Measurements from ENCODE around the gene CORIN.

The CORIN gene

DNA sequence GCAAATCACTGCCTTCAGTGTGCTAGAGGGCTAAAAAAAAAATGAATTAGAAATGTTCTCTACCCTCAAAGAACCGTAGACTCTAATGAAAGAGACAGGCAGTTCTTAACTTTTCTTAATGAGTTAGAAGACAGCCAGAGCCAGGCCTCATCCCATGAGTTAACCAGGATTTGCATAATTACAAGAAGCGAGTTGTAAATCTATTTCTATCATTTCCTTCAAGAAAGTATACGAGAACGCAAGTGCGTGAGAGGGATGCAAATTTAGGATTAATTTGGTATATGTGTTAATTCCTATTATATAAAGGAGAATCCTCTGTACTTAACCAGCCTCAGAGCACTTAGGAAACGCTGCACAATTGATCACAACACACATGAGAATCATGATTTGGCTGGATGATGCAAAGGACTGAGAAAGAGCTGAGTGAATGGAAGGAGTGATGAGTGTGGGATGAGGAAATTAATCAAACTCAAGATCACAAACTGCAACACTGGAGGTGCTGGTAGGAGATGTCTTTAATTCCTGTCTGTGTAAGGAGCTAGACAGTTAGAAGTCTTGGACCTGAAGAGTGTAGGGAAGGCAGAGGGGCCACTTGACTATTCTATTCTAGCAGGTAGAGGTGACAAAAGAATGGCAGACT lies 195.6 kb downstream of the CORIN start:
- no peak for DNase-seq (ENCODE audit: low read depth)

DNA sequence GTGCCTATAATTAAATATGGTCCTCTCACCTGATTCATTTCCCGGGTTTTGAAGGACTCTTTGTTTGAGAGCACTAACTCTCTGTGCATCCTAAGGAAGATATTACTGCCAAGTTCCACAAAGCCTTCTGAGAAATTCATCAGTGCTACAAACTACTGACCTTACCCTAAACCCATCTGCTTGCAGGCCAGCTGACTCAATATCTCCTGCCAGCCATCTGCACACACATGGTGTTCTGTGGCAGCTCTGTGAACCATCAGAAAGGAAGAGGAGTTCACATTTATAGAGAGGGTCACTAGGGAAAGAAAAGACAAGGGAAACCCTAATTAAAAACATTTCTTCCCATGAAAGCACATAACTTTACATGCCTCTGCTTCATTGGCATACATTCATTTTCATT lies 196.1 kb downstream of the CORIN start:
- DNase-seq (ENCODE audit: low read depth): no peak

DNA sequence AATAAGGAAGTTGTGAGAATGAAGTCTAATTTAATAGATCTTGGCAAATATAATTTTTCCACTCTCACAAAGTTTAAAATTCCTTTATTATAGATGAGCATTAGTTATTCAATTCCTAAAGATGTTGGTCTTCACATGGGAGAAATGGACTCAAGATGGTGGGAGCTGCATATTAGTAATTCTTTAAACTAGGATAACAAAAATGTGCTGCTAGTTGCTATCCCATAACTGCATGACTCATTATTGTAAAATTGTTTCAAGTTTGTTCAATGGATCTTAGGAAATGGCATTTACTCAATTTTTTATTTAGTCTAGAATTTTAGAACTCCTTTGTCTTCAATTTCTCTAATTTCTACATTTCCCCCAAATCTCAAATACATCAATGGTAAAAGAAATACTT lies 197.0 kb downstream of the CORIN start:
- DNase-seq (ENCODE audit: low read depth): no peak

DNA sequence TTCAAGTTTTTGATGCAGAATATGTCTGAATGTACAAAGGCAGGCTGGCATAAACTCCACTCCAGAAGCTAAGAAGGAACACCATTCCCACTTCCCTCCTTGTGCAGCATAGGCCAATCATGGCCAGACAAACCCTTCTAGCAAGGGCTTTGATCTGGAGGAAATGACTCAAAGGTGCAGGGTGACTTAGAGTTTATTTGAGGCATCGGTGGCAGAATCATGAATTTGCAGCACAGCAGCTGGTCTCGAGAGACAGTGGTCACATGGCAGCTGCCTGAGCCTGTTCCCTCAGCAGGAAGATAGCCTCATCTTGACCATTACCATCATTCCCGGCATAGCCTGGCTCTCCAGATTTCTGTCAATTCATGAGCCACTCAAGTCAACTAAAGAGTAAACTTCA lies 198.3 kb downstream of the CORIN start:
- no peak for DNase-seq (ENCODE audit: low read depth)

DNA sequence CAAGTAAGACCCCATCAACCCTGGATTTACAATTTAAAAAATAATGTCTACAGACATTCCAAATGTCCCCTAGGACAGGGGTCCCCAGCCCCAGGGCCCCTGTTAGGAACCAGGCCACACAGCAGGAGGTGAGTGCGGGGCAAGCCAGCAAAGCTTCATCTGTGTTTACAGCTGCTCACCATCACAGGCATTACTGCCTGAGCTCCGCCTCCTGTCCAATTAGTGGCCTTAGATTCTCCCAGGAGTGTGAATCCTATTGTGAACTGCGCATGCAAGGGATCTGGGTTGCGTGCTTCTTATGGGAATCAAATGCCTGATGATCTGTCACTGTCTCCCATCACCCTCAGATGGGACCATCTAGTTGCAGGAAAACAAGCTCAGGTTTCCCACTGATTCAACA lies 206.7 kb downstream of the CORIN start:
- no peak for DNase-seq (ENCODE audit: low read depth)

DNA sequence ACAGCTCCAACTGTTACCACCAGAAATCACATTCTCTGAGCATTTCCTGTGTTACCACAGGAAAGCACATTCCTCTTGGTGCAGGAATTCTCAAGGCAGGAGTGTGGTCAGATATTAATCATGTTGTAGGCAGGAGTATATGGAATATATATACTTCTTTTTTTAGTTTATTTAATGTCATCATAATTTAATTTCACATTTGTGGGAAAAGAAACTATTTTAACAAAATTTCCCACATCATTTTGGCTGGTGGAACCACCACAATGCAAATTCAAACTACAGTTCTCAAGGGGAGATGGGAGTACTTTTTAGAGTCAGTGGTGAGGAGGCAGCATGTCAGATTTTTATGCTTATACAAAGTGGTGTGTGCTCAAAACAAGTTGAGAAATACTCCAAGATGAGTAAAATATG lies 213.8 kb downstream of the CORIN start:
- DNase-seq (ENCODE audit: low read depth): no peak

DNA sequence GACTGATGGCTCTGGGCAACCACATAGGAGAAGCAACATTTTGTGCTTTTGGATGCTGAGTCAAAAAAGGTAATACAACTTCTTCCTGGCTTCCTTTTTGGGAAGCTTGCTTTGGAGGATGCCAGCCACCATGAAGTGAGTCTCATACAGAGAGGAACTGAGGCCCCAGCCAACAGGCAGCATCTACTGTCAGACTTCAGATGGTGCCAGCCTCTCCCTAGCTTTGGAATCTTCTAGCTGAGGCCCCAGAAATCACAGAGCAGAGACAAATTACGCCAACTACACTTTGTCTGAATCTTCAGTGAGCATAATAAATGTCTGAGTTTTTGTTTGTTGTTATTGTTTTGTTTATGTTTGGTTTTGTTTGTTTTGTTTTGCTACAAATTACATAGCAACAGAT lies 216.7 kb downstream of the CORIN start:
- DNase-seq (ENCODE audit: low read depth): no peak

DNA sequence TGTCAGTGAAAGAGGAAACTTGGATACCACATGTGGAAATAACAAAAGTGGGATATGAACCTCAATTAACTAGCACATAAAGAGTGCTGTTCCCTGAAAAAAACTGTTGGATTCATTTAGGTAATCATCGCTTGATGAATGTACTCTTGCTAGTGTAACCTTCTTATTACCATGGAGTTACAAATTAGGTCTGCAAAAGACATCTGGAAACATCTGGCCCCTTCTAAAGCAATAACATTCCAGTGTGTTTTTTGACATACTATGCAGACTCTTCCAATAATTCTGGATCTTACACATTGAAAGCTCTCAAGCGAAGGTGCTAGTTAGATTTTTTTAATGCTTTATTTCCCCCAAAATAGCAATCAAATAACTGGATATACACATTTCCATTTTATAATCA lies 218.2 kb downstream of the CORIN start:
- DNase-seq (ENCODE audit: low read depth): no peak

DNA sequence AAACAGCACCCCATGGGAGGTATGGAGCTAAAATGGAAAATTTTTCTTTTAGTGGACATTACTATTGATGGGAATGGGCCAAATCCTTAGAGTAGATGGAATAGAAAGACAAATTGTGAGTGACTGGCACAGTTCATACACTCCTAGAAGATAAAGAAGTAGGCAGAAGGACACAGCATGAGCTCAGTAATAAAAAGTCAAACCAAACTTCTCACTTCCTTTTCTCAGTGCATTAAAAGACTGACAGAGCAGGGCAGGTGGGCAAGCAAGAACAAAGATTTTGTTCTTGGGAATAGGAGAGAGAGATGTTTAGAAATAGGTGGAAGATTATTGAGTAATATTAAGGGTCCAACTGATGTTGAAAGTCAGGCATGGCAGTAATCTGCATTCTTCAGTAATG lies 220.3 kb downstream of the CORIN start:
- DNase-seq (ENCODE audit: low read depth): no peak

DNA sequence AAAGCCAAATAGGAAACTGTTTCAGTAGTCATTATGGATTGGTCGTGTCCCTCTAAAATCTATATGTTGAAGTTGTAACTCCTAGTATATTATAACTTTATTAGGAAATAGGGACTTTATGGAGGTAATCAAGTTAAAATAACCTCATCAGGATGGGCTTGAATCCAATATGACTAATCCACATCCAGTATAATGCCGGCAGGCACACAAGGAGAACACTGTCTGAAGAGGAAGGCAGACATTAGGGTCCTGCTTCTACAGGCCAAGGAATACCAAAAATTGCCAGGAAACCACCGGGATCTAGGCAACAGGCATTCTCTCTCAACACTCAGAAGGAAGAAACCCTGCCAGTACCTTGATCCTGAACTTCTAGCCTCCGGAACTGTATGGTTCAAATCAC lies 222.5 kb downstream of the CORIN start:
- DNase-seq (ENCODE audit: low read depth): no peak

DNA sequence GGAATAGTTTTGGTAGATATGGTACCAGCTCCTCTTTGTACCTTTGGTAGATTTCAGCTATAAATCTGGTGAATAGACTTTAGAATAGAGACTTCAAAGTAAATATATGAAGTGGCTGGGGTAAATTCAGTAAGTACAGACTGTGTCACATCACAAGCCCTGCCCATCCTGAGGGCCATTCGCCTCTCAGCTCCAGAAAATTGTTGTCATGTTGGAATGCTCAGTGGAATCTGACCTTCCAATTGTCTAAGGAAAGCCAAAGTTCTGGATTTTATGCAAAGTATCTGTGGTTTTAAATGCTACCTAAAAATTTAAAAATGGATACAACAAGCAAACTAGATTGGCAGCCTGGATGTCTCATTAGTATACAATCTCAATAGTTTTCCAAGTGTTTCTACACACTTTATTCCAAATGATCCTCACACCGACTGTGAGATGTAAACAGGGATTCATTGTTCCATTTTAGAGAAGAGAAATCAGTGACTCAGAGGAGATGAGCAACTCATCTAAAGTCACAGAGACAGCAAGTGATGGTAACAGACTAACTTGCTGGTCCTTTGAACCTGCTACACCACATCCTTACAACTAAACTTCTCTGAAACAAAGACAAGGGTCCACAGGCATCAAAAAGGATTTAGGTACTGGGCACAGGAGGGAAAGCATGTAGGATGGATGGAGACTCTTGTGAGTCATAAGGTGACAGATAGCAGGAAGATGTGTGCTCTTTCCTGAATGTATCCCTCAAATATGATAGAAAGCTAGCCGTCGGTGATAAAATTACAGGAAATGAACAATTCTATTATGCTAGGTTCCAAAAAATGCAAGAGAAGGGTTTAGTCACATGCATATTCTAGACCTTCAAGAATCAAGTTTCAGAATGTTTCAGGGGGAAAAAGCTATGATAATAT lies 225.5 kb downstream of the CORIN start:
- no peak for DNase-seq (ENCODE audit: low read depth)

DNA sequence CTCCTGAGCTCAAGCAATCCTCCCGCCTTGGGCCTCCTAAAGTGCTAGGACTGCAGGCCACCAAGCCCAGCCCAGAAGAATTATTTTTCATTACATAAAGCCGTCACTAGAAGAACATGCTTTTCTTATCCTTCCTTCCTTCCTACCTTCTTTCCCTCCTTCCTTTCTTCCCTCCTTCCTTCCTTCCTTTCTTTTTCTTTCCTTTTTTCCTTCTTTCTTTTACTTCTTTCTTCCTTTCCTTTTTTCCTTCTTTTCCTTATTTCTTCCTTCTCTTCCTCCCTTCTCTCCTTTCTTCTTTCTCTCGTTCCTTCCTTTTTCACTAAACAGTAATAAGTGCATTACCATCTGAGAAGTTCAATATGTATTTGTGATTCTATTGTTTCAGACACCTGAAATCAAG lies 231.4 kb downstream of the CORIN start:
- DNase-seq (ENCODE audit: low read depth): no peak

DNA sequence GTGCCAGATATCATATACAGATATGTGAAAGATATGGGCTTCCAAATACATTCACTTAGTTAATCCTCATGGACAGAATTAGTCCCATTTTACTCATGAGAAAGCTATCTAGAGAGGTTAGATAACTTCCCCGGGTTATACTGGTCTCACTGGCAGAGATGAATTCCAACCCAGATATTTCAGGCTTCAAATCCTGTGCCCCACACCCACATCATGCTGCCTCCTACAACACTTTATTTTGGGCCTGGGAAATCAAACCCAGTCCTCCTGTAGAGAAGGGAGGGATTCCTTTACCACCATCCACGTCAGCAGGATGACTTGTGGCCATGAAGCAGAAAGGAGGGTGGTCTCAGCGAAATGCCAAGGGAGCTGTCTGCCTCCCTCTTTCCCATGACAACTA lies 239.0 kb downstream of the CORIN start:
- DNase-seq (ENCODE audit: low read depth): no peak

DNA sequence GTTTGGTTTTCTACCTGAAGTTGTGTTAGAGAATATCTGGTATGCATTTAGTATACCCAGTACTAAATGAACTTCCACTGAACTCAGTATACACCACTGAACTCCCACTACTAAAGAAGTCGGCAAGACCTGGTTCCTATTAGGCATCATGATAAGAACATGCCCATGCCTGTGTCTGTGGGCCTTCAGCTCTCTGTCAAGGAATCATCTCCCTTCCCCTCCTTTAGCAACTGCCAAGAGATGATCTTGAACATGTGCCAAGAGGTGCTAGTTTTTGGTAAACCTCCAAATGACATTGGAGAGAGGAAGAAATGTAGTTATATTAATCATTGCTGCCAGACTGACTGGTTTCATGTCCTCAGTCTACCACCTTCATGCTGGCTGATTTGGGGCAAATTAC lies 239.5 kb downstream of the CORIN start:
- DNase-seq (ENCODE audit: low read depth): no peak

DNA sequence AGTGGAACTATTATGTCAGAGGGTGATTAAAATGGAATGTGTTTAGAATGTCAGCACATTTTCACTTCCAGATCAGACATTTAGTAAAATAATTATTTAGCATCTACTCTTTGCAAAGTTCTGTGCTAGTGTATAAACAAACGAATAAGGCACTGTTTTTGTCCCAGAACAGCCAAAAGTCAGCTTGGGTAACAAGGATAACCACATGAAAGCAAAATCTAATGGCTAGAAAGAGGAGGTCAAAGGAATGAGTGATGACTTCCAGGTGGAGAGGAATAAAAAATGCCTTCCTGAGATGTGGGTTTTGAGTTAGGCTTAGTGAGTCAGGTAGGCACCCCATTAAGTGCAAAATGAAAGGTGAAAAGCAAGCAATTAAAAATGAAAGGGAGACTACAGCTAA lies 240.2 kb downstream of the CORIN start:
- no peak for DNase-seq (ENCODE audit: low read depth)

DNA sequence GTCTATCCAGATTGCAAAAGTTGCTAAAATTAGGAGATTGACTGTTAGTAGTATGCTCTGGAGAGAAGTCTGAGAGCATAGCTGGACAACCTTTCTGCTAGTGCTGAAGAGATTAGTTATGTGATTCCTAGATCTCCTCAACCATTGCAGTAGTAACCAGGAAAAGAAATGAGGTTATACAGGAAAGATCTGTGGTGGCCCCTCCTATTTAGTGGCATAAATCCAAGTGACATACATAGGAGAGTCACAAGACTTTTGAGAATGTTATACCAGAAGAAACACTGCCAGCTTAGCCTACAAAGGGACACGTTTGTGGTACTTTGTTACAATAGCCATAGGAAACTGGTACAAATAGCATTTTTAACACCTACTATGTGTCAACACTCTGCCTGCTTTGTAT lies 247.5 kb downstream of the CORIN start:
- no peak for DNase-seq (ENCODE audit: low read depth)

DNA sequence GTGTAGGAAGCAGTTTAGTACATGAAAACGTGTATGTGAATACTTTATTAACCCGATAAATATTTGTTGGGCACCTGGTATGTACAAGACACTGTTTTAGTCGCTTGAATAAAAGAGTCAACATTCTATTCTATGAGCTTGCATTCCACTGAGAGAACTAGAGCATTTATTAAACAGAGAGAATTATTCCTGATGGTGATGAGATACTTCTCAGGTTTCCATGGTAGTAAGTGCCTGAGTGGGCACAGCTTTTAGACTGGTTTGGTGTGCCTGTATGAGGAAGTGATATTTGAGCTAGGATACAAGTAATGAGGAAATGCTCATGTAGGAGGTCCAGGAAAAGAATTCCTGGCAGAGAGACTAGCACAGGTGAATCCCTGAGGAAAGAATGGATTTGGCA lies 258.6 kb downstream of the CORIN start:
- DNase-seq (ENCODE audit: low read depth): no peak

DNA sequence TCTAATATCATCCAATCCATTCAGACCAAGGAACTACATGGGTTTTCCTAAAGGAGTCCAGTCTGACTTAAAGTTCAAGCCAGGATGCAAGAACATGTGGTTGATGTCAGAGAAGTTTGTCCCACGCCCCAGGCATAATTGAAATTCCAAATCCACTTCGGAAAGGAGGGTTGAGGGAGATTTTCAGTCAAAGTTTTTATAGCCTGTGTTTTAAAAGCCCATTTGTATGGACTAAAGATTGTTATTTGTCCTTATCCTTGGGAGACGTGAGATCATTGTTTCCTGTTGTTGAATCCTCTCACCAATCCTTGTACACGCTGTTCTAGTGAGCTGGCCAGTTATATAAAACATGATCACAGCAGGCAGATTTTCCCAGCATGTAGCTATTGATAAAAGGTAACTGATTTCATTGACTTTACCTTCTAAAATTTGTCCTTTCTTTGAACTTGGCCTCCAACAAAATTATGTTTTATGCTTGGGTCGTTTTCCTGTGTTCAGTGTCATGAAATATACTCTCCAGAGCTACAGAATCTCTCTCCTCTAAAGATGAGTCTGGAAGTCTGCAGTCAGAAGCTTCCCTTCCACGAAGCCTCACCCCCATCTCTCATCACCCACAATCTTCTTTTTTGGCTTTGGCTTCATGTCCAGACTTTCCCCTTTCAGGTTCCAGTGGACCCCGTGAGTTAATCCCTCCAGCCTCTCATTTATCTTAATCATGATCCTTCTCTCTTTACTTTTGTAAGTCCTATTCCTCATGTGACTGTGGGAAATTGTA lies 259.9 kb downstream of the CORIN start:
- no peak for DNase-seq (ENCODE audit: low read depth)

DNA sequence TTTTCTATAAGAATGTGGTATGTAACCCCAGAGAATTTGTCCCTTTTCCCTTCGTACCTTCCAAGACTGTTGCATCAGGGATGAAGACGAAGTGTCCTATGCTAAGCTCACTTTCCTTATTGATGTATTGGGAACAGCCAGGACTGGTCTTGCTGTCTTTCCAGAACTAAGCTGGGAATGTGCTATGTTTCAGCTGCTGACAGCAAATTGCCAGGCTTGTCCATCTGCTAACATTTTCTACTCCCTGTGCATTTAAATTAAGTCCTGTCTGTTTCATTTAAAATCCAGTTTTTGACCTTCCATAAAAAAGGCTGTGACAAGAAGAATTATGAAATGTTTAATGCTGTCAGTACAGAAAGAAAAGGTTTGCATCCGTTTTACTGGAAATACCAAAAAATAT lies 264.9 kb downstream of the CORIN start:
- no peak for DNase-seq (ENCODE audit: low read depth)

DNA sequence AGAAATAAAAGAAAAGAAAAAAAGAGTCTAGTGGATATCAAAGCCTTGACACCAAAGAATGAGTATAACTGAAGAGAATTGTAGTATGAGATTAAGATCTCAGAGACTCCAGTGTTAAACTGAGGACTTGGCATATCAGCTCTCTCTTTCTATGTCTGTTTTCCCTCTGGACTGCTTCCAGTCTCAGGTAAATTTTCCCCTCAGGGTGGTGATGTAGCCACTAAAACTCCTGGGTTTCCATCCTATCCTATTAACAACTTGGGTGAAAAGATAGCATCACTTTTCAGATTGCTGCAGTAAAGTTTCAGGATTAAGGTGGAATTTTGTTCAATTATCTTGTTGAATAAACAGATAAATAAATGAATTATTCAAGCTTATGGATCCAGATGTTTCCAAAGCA lies 267.1 kb downstream of the CORIN start:
- DNase-seq (ENCODE audit: low read depth): no peak

DNA sequence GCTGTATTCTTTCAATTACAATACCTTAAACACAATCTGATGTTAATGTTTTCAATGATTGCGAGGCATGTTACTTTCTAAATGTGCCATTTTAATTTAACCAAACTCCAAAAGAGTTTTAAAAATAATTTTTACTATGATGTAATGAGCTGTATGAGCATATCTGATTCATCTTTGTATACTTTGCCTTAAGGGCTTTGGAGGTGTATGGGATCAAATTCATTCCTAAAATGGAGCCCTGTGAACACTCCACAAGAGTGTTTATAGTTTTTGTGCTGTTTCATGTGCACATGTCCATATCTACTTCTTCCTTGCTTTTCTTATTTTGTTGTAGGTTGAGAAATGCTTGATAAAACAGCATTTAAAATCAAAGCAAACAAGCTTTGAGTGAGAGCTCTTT lies 270.4 kb downstream of the CORIN start:
- DNase-seq (ENCODE audit: low read depth): no peak

DNA sequence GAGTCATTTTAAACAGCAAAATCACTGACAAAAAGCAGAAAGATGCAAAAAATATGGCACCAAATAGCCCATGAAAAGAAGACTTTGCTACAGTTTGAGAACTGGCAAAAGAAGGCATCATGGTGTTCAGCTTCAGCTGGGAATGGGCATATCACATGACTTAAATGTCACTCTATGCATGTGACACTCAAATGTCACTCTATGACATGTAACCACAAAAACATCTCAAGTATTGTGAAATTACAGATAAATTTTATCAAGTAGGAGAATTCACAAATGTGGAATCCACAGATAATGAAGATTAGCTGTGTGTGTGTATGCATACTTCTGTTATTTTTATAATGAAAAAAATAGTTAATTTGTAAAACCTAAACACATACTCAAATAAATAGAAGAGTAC lies 270.9 kb downstream of the CORIN start:
- DNase-seq (ENCODE audit: low read depth): no peak

DNA sequence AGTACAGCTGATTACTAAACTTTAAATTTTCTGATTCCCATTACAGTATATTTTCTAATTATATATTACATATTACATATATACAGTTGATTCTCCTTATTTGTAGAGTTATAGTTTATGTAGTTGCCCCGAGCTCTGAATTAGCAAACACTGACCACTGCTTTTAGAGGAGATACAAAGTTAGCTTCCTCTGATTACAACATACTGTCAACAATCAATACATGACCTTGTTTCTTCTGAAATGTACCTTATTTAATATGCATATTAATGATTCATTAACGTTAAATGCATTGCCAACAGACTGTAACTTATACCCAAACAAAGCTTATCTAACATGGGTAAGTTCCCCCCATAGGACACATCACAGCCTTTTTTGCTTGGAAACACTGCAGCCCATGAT lies 271.3 kb downstream of the CORIN start:
- DNase-seq (ENCODE audit: low read depth): no peak
